ENCODE measurements around the gene OSBP. TPM values are rescaled to one million over a fixed set of nuclear protein-coding genes. Genes with fewer than 3 reads are reported as not detected.

Gene OSBP, protein sequence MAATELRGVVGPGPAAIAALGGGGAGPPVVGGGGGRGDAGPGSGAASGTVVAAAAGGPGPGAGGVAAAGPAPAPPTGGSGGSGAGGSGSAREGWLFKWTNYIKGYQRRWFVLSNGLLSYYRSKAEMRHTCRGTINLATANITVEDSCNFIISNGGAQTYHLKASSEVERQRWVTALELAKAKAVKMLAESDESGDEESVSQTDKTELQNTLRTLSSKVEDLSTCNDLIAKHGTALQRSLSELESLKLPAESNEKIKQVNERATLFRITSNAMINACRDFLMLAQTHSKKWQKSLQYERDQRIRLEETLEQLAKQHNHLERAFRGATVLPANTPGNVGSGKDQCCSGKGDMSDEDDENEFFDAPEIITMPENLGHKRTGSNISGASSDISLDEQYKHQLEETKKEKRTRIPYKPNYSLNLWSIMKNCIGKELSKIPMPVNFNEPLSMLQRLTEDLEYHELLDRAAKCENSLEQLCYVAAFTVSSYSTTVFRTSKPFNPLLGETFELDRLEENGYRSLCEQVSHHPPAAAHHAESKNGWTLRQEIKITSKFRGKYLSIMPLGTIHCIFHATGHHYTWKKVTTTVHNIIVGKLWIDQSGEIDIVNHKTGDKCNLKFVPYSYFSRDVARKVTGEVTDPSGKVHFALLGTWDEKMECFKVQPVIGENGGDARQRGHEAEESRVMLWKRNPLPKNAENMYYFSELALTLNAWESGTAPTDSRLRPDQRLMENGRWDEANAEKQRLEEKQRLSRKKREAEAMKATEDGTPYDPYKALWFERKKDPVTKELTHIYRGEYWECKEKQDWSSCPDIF
- 10 to 100 TPM; 33.9 to 37.0 TPM for total RNA-seq

DNA sequence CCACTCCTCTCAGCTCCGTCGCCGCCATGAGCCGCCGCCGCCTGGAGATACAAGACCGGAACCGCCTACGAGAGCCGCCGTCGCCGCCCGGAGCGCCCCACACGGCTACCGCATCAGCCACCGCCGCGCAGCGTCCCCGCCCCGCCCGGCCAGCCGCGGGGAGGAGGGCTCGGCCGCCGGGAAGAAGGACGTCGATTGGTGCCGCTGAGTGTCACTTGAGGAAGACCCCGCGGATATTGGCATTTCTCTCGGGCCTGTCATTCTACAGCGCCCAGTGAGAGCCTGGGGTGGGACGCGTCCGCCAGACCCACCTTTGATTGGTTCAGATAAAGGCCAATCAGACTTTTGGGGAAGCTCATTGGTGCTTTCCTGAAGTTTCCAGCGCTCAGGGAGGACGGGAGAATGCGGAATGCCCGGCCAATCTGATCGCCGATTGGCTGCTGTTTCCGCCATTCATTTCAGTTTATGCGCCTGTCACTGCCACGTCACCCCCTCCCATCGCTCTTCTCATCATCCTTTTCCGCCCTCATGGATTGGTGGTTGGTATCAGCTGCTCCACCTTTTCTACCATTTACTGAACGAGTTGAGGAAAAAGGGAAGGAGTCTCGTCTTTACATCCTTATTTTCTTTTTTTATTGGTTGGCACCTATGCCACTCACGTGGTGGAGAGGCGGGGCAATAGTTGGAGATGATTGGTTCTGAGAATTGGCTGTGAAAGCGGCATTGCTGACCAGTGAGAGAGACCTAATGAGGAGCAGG is at the start of gene OSBP:
OSBP (minus strand) TSS at position 138 of the 759 bp plus-strand sequence; CDS start at position 28, 110 bp downstream.
- CTCF ChIA-PET = interaction anchor here (0.6 to 0.8 kb wide), 3 partner anchors 27 to 1289 kb away, joined by 3 to 5 read pairs (median 3); no protein-coding TSS in a partner anchor
- H3K36me3 Mint-ChIP-seq (ENCODE audit: low read depth) = peaks cover 3% of the 10 kb centered on the region
- DNase-seq = peak; percentile 99
- intact Hi-C loops (cut with micrococcal nuclease) = loop anchor here (1.0 to 10.0 kb wide), 12 partner anchors 50 to 1546 kb away; partner anchors contain the start of genes FAM111B, MRPL16, PATL1 and PRPF19
- peak within 1 kb of the TSS; percentile 81 for H3K4me3 Mint-ChIP-seq
- H3K27ac Mint-ChIP-seq = peak within 1 kb of the TSS; percentile 86
- no peaks in the 10 kb centered on the region for H3K27me3 Mint-ChIP-seq (ENCODE audit: low read depth)
- no peaks in the 10 kb centered on the region for H3K9me3 Mint-ChIP-seq
- H3K4me1 Mint-ChIP-seq (ENCODE audit: low read depth) = peaks cover 35% of the 10 kb centered on the region

GRCh38 chr11:59660621-59661020 is 45.0 kb upstream of the OSBP start:
- Mint-ChIP-seq H3K36me3 (ENCODE audit: low read depth) (peaks cover 55% of the 10 kb centered on the region), H3K4me1 (ENCODE audit: low read depth) (peaks cover 36% of the 10 kb centered on the region), H3K27ac (no peak overlapping the region), H3K27me3 (ENCODE audit: low read depth) (no peaks in the 10 kb centered on the region), H3K4me3 (no peak overlapping the region), H3K9me3 (no peaks in the 10 kb centered on the region)
- CTCF ChIA-PET = no interaction called here
- no peak for DNase-seq
- intact Hi-C loops (cut with micrococcal nuclease) = loop anchor here (10.0 kb wide), 1 partner anchor 456 kb away; no protein-coding TSS in a partner anchor

DNA sequence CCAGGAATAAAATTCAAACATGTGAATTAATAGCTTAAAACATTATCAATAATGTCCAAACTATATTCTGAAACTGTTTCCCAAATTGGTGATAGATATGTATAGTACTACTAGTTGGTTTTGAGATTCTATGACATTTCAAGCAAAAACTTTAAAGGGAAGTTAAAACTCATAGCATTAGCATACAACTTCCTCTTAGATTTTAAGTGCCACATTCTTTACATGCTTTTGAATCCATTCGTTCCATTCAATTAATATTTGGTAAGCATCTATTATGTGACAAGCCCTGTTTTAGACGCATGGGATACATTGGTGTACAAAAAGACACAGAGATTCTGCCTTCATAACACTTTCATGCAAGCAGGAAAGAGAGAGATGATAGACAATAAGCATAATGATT is 44.4 kb upstream of the OSBP start:
- H3K9me3 Mint-ChIP-seq = no peaks in the 10 kb centered on the region

GRCh38 chr11:59658036-59658435 is 42.5 kb upstream of the OSBP start:
- H3K4me1 Mint-ChIP-seq (ENCODE audit: low read depth) = peaks cover 18% of the 10 kb centered on the region
- no peaks in the 10 kb centered on the region for H3K27me3 Mint-ChIP-seq (ENCODE audit: low read depth)
- no peak for DNase-seq
- intact Hi-C loops (cut with micrococcal nuclease) = no loop called here
- H3K27ac Mint-ChIP-seq = no peak overlapping the region
- no peak overlapping the region for H3K4me3 Mint-ChIP-seq
- H3K9me3 Mint-ChIP-seq = no peaks in the 10 kb centered on the region
- CTCF ChIA-PET = no interaction called here
- peaks cover 59% of the 10 kb centered on the region for H3K36me3 Mint-ChIP-seq (ENCODE audit: low read depth)

More for the DNA sequence above, 44.4 kb upstream of the OSBP start:
- Mint-ChIP-seq H3K4me1 (ENCODE audit: low read depth) (peaks cover 30% of the 10 kb centered on the region), H3K36me3 (ENCODE audit: low read depth) (peaks cover 56% of the 10 kb centered on the region), H3K4me3 (no peak overlapping the region), H3K27ac (no peak overlapping the region), H3K27me3 (ENCODE audit: low read depth) (no peaks in the 10 kb centered on the region)
- no peak for DNase-seq
- intact Hi-C loops (cut with micrococcal nuclease) = loop anchor here (10.0 kb wide), 1 partner anchor 455 kb away; no protein-coding TSS in a partner anchor
- CTCF ChIA-PET = interaction anchor here (1.9 kb wide), 1 partner anchor 9 kb away, joined by 5 read pairs; the partner anchor contains the start of gene PATL1

DNA sequence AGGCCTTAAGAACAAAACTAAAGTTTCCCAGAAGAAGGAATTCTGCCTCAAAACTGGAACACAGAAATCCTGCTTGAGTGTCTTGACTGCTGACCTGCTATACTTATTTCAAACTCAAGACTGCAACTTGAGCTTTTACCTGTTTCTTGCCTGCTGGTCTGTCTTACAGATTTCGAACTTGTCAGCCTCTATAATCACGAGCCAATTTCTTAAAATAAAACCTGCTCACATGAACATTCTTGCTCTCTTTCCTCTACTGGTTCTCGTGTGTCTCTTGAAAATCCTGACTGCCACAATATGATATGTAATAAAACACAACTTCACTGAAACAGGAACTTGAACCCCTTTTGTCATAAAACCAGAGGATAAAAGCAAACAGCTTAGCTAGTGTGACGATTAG is 39.3 kb upstream of the OSBP start:
- CTCF ChIA-PET = interaction anchor here (0.6 to 0.9 kb wide), 2 partner anchors 26 to 483 kb away, joined by 3 to 4 read pairs; partner anchors contain the start of gene DTX4
- intact Hi-C loops (cut with micrococcal nuclease) = no loop called here
- Mint-ChIP-seq H3K27me3 (ENCODE audit: low read depth) (no peaks in the 10 kb centered on the region), H3K36me3 (ENCODE audit: low read depth) (peaks cover 61% of the 10 kb centered on the region), H3K4me1 (ENCODE audit: low read depth) (peaks cover 5% of the 10 kb centered on the region), H3K4me3 (no peak overlapping the region), H3K27ac (no peak overlapping the region), H3K9me3 (no peaks in the 10 kb centered on the region)
- no peak for DNase-seq

DNA sequence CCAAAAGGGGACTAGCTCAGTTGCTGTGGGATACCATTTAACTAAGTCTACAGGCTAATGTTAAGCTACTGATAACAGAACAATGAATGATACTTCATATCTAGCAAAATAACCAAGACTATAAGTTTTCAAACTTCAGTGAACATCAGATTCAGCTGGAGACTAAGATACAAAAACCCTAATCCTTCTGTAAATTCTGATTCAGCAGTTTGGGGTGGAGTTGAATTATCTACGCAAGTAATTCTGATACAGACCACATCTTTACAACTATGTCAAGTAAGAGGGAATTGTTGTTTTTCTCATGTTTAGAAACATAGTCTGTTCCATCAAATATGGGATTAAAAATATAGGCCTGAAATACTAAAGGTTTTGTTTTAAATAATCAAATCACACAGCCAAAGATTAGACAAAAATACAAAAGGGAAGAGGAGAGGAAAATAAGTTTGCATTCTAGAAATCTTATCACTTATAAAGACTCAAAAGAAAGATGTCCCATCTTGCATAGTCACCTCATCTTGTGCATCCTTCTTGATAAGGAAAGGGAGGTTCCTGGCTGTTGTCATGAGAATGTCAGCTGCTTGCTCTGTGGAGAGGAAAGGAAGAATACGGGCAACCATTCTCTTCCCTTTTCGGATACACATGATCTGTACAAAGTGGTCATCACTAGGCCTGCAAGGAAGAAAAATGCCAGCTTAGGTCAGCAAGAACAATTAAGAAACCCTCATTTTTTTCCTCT is 31.8 kb upstream of the OSBP start:
- no peak for DNase-seq
- Mint-ChIP-seq H3K27me3 (ENCODE audit: low read depth) (no peaks in the 10 kb centered on the region), H3K9me3 (no peaks in the 10 kb centered on the region), H3K27ac (no peak overlapping the region), H3K4me3 (no peak overlapping the region), H3K36me3 (ENCODE audit: low read depth) (peaks cover 57% of the 10 kb centered on the region), H3K4me1 (ENCODE audit: low read depth) (peaks cover 5% of the 10 kb centered on the region)
- intact Hi-C loops (cut with micrococcal nuclease) = no loop called here
- CTCF ChIA-PET = interaction anchor here (0.6 kb wide), 1 partner anchor 17 kb away, joined by 3 read pairs; no protein-coding TSS in a partner anchor

DNA sequence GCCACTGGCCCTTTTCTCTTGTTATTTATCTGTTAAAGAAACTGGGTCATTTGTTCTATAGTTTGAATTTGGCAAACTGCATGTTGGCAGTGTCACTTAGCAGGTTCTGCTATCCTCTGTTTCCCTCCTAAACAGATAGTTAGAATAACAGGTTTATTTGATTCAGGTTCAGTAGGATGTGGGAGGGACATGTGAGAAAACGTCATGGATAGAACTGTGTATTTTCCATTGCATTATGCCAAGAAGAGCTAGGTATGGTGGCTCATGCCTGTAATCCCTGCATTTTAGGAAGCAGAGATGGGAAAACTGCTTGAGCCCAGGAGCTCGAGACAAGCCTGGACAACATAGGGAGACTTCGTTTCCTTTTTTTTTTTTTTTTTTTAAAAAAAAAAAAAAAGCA is 29.0 kb upstream of the OSBP start:
- H3K4me3 Mint-ChIP-seq = no peak overlapping the region
- no peaks in the 10 kb centered on the region for H3K27me3 Mint-ChIP-seq (ENCODE audit: low read depth)
- CTCF ChIA-PET = no interaction called here
- intact Hi-C loops (cut with micrococcal nuclease) = no loop called here
- H3K27ac Mint-ChIP-seq = no peak overlapping the region
- peaks cover 60% of the 10 kb centered on the region for H3K36me3 Mint-ChIP-seq (ENCODE audit: low read depth)
- no peak for DNase-seq
- H3K9me3 Mint-ChIP-seq = no peaks in the 10 kb centered on the region
- no peaks in the 10 kb centered on the region for H3K4me1 Mint-ChIP-seq (ENCODE audit: low read depth)

DNA sequence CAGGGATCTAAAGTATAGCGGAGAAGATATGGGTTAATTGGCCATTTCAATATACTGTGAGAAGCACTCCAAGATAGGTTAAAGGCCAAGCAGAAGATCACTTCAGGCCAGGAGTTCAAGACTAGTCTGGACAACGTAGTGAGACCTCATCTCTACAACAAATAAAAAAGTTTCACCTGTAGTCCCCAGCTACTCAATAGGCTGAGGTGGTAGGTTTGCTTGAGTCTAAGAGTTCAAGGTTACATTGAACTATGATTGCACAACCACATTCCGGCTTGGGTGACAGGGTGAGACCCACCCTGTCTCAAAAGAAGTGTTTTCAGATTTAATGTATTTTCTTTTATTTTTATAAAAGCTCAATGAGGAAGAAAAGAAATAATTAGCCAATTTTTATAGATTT is 27.8 kb upstream of the OSBP start:
- CTCF ChIA-PET = no interaction called here
- intact Hi-C loops (cut with micrococcal nuclease) = no loop called here
- Mint-ChIP-seq H3K36me3 (ENCODE audit: low read depth) (peaks cover 60% of the 10 kb centered on the region), H3K9me3 (no peaks in the 10 kb centered on the region), H3K27me3 (ENCODE audit: low read depth) (no peaks in the 10 kb centered on the region), H3K27ac (no peak overlapping the region), H3K4me1 (ENCODE audit: low read depth) (no peaks in the 10 kb centered on the region), H3K4me3 (no peak overlapping the region)
- no peak for DNase-seq

DNA sequence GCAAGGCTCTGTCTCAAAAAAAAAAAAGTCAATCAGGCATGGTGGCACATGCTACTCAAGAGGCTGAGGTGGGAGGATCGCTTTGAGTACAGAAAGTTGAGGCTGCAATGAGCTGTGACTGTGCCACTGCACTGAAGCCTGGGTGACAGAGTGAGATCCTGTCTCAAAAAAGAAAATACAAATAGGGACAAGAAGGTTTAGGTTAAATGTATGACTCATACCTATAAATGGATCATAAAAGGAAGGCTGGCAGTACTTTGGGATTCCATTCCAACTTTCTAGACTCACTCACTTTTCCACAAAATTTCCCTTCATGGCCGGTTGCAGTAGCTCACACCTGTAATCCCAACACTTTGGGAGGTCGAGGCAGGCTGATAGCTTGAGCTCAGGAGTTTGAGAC is 25.6 kb upstream of the OSBP start:
- Mint-ChIP-seq H3K9me3 (no peaks in the 10 kb centered on the region), H3K27ac (no peak overlapping the region), H3K27me3 (ENCODE audit: low read depth) (no peaks in the 10 kb centered on the region), H3K4me1 (ENCODE audit: low read depth) (no peaks in the 10 kb centered on the region), H3K36me3 (ENCODE audit: low read depth) (peaks cover 64% of the 10 kb centered on the region), H3K4me3 (no peak overlapping the region)
- DNase-seq = no peak
- intact Hi-C loops (cut with micrococcal nuclease) = no loop called here
- CTCF ChIA-PET = no interaction called here

- H3K9me3 Mint-ChIP-seq = no peaks in the 10 kb centered on the region
- no peak overlapping the region for H3K27ac Mint-ChIP-seq
- no peaks in the 10 kb centered on the region for H3K27me3 Mint-ChIP-seq (ENCODE audit: low read depth)
- CTCF ChIA-PET = no interaction called here
- H3K4me3 Mint-ChIP-seq = no peak overlapping the region
- no peaks in the 10 kb centered on the region for H3K4me1 Mint-ChIP-seq (ENCODE audit: low read depth)
- peaks cover 15% of the 10 kb centered on the region for H3K36me3 Mint-ChIP-seq (ENCODE audit: low read depth)
- DNase-seq = no peak
- intact Hi-C loops (cut with micrococcal nuclease) = no loop called here
These were observed 14.9 kb upstream of the OSBP start for GRCh38 chr11:59630493-59630892.

- Mint-ChIP-seq H3K4me1 (ENCODE audit: low read depth) (no peaks in the 10 kb centered on the region), H3K27me3 (ENCODE audit: low read depth) (no peaks in the 10 kb centered on the region), H3K4me3 (no peak overlapping the region), H3K36me3 (ENCODE audit: low read depth) (peaks cover 14% of the 10 kb centered on the region), H3K27ac (no peak overlapping the region), H3K9me3 (no peaks in the 10 kb centered on the region)
- no peak for DNase-seq
- CTCF ChIA-PET = interaction anchor here (1.2 kb wide), 1 partner anchor 25 kb away, joined by 4 read pairs; no protein-coding TSS in a partner anchor
- intact Hi-C loops (cut with micrococcal nuclease) = no loop called here
These were observed 14.4 kb upstream of the OSBP start for GRCh38 chr11:59629996-59630395.

All from activated naive CD4-positive, alpha-beta T cell treated with anti-CD3 and anti-CD28 coated beads for 36 hours (primary cell).